Measurements from ENCODE around the gene CFAP74. TPM values are rescaled to one million over a fixed set of nuclear protein-coding genes. Genes with fewer than 3 reads are reported as not detected.
"Not testable (repeated sequence)": the region's sequence is repeated elsewhere in the genome, so short reads cannot be mapped to it uniquely, and the experiment has no call there.

Gene CFAP74
- total RNA-seq, 1 donor from 2014 or later: under 0.01 TPM

DNA sequence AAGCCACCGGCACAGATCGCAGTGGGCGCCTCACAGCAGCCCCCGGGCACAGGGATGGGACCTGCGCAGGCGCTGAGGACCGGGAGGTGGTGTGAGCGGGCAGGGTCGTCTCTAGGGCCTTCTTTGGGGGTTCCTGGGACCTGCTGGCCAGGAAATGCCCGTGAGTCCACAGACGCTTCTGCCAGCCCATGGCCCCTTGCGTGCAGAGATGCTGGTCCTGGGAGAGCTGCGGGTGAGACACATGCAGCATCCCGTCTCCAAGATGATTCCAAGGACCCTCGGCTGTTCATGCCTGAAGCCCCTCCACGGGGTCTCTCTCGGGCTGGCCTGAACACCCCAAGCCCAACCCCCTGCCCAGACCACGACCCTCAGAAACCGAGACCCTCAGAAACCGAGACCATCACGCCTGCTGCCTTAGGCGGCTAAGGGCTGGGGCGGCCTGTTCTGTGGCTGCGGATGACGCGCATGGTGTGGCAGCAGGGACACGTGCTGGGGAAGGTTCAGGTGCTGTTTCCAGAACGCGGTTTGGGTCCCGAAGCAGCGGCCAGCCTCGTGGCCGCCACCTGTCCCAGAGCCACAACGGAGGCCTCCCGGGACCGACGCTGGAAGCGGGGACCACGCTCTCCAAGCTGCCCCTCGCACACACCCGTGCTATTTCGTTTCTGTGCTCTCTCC is 23.0 kb downstream of the CFAP74 start:
- no peaks in the 10 kb centered on the region for H3K4me1 ChIP-seq (ENCODE audit: control insufficient read depth in 3 of 3, insufficient read depth in 3 of 3, low read length in 3 of 3)

GRCh38 chr1:1979482-1980165 is 24.0 kb downstream of the CFAP74 start:
- Histone ChIP-seq H3K9me3 (ENCODE audit: control insufficient read depth in 3 of 3, low read length in 3 of 3) (no peaks in the 10 kb centered on the region), H3K27ac (ENCODE audit: low read depth, low read length) (no peak overlapping the region), H3K36me3 (ENCODE audit: control insufficient read depth in 3 of 3, insufficient read depth in 3 of 3, low read length in 3 of 3) (no peaks in the 10 kb centered on the region), H3K9ac (ENCODE audit: low read depth in 1 of 3, low read length in 3 of 3) (no peak overlapping the region), H3K4me3 (ENCODE audit: low read length in 3 of 3) (no peak overlapping the region), H3K27me3 (ENCODE audit: control insufficient read depth in 3 of 3, insufficient read depth in 3 of 3, low read length in 3 of 3) (peaks cover 14 to 35% (median 28%) of the 10 kb centered on the region in 3 donors), H3K4me1 (ENCODE audit: control insufficient read depth in 3 of 3, insufficient read depth in 3 of 3, low read length in 3 of 3) (no peaks in the 10 kb centered on the region)

More for the DNA sequence above, 23.0 kb downstream of the CFAP74 start:
- no peak overlapping the region for H3K27ac ChIP-seq (ENCODE audit: low read depth, low read length)
- H3K9me3 ChIP-seq (ENCODE audit: control insufficient read depth in 3 of 3, low read length in 3 of 3): no peaks in the 10 kb centered on the region
- no peaks in the 10 kb centered on the region for H3K36me3 ChIP-seq (ENCODE audit: control insufficient read depth in 3 of 3, insufficient read depth in 3 of 3, low read length in 3 of 3)
- no peak overlapping the region for H3K4me3 ChIP-seq (ENCODE audit: low read length in 3 of 3)
- peaks cover 12 to 35% (median 23%) of the 10 kb centered on the region in 3 donors for H3K27me3 ChIP-seq (ENCODE audit: control insufficient read depth in 3 of 3, insufficient read depth in 3 of 3, low read length in 3 of 3)
- H3K9ac ChIP-seq (ENCODE audit: low read depth in 1 of 3, low read length in 3 of 3): no peak overlapping the region

DNA sequence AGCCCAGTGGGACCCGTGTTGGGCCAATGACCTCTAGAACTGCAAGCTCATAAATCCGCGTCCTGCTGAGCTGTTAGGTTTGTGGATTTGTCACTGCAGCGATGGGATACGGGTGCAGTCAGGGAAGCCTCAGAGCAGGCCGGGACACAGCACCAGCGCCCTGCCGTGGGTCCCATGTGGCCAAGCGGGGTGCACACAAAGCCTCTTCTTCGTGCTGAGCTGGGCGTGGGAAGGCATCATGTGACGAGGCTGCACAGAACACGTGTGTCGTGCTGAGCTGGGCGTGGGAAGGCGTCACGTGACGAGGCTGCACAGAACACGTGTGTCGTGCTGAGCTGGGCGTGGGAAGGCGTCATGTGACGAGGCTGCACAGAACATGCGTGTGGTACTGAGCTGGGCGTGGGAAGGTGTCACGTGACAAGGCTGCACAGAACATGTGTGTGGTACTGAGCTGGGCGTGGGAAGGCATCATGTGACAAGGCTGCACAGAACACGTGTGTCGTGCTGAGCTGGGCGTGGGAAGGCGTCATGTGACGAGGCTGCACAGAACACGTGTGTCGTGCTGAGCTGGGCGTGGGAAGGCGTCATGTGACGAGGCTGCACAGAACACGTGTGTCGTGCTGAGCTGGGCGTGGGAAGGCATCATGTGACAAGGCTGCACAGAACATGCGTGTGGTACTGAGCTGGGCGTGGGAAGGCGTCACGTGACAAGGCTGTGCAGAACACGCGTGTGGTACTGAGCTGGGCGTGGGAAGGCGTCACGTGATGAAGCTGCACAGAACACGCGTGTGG is 24.7 kb downstream of the CFAP74 start:
- H3K4me1 ChIP-seq (ENCODE audit: control insufficient read depth in 3 of 3, insufficient read depth in 3 of 3, low read length in 3 of 3); H3K9ac ChIP-seq (ENCODE audit: low read depth in 1 of 3, low read length in 3 of 3); H3K27ac ChIP-seq (ENCODE audit: low read depth, low read length); H3K9me3 ChIP-seq (ENCODE audit: control insufficient read depth in 3 of 3, low read length in 3 of 3); H3K36me3 ChIP-seq (ENCODE audit: control insufficient read depth in 3 of 3, insufficient read depth in 3 of 3, low read length in 3 of 3); H3K4me3 ChIP-seq (ENCODE audit: low read length in 3 of 3): not testable (repeated sequence)
- peaks cover 21 to 38% (median 35%) of the 10 kb centered on the region in 3 donors for H3K27me3 ChIP-seq (ENCODE audit: control insufficient read depth in 3 of 3, insufficient read depth in 3 of 3, low read length in 3 of 3)

GRCh38 chr1:1978108-1978507 is 25.5 kb downstream of the CFAP74 start:
- H3K9ac ChIP-seq (ENCODE audit: low read depth in 1 of 3, low read length in 3 of 3): no peak overlapping the region
- no peaks in the 10 kb centered on the region for H3K36me3 ChIP-seq (ENCODE audit: control insufficient read depth in 3 of 3, insufficient read depth in 3 of 3, low read length in 3 of 3)
- peaks cover 25 to 45% (median 41%) of the 10 kb centered on the region in 3 donors for H3K27me3 ChIP-seq (ENCODE audit: control insufficient read depth in 3 of 3, insufficient read depth in 3 of 3, low read length in 3 of 3)
- no peak overlapping the region for H3K27ac ChIP-seq (ENCODE audit: low read depth, low read length)
- H3K9me3 ChIP-seq (ENCODE audit: control insufficient read depth in 3 of 3, low read length in 3 of 3): no peaks in the 10 kb centered on the region
- no peak overlapping the region for H3K4me3 ChIP-seq (ENCODE audit: low read length in 3 of 3)
- H3K4me1 ChIP-seq (ENCODE audit: control insufficient read depth in 3 of 3, insufficient read depth in 3 of 3, low read length in 3 of 3): no peaks in the 10 kb centered on the region

DNA sequence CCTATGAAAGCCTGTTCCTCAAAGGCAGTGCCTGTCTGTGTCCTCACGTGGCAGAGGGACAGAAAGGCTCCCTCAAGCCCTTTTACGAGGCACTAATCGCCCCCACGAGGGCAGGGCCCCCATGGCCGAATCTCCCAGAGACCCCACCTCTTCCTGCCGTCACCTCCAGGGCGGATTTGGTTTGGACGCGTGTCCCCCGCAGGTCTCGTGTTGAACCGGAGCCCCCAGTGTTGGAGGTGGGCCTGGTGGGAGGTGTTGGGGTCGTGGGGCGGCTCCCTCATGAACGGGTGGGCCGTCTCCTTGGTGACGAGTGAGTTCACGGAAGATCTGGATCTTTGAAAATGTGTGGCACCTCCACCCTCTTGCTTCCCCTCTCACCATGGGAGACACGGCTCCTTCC is 27.6 kb downstream of the CFAP74 start:
- Histone ChIP-seq H3K27ac (ENCODE audit: low read depth, low read length) (no peak overlapping the region), H3K9me3 (ENCODE audit: control insufficient read depth in 3 of 3, low read length in 3 of 3) (no peaks in the 10 kb centered on the region), H3K27me3 (ENCODE audit: control insufficient read depth in 3 of 3, insufficient read depth in 3 of 3, low read length in 3 of 3) (peaks cover 30 to 58% (median 52%) of the 10 kb centered on the region in 3 donors), H3K4me3 (ENCODE audit: low read length in 3 of 3) (no peak overlapping the region), H3K9ac (ENCODE audit: low read depth in 1 of 3, low read length in 3 of 3) (no peak overlapping the region), H3K36me3 (ENCODE audit: control insufficient read depth in 3 of 3, insufficient read depth in 3 of 3, low read length in 3 of 3) (no peaks in the 10 kb centered on the region), H3K4me1 (ENCODE audit: control insufficient read depth in 3 of 3, insufficient read depth in 3 of 3, low read length in 3 of 3) (no peaks in the 10 kb centered on the region)

DNA sequence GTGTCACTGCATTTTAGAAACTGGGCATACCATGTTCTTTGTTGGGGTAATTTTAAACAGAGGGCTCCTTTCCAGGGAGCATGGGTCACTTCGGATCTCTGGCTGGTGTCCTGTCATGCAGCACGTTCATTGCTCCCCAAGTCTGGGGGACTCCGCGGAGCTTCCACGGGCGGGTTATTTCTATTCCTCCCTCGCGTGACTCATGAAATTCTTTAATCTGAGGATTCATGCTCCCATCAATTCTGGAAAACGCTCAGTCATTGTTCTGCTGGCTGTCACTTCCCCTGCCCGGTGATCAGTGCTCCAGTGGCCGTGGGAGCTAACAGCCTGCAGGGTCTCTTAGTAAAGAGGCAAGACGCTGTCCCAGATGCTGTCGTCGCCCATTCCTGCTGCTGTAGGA is 28.1 kb downstream of the CFAP74 start:
- peaks cover 30 to 62% (median 57%) of the 10 kb centered on the region in 3 donors for H3K27me3 ChIP-seq (ENCODE audit: control insufficient read depth in 3 of 3, insufficient read depth in 3 of 3, low read length in 3 of 3)

GRCh38 chr1:1974834-1975233 is 28.8 kb downstream of the CFAP74 start:
- H3K4me1 ChIP-seq (ENCODE audit: control insufficient read depth in 3 of 3, insufficient read depth in 3 of 3, low read length in 3 of 3): no peaks in the 10 kb centered on the region
- H3K27me3 ChIP-seq (ENCODE audit: control insufficient read depth in 3 of 3, insufficient read depth in 3 of 3, low read length in 3 of 3): peaks cover 30 to 62% (median 57%) of the 10 kb centered on the region in 3 donors
- H3K4me3 ChIP-seq (ENCODE audit: low read length in 3 of 3): no peak overlapping the region
- no peaks in the 10 kb centered on the region for H3K9me3 ChIP-seq (ENCODE audit: control insufficient read depth in 3 of 3, low read length in 3 of 3)
- no peak overlapping the region for H3K9ac ChIP-seq (ENCODE audit: low read depth in 1 of 3, low read length in 3 of 3)
- H3K36me3 ChIP-seq (ENCODE audit: control insufficient read depth in 3 of 3, insufficient read depth in 3 of 3, low read length in 3 of 3): no peaks in the 10 kb centered on the region
- no peak overlapping the region for H3K27ac ChIP-seq (ENCODE audit: low read depth, low read length)

More for the DNA sequence above, 28.1 kb downstream of the CFAP74 start:
- Histone ChIP-seq H3K9ac (ENCODE audit: low read depth in 1 of 3, low read length in 3 of 3) (no peak overlapping the region), H3K27ac (ENCODE audit: low read depth, low read length) (no peak overlapping the region), H3K4me3 (ENCODE audit: low read length in 3 of 3) (no peak overlapping the region), H3K9me3 (ENCODE audit: control insufficient read depth in 3 of 3, low read length in 3 of 3) (no peaks in the 10 kb centered on the region), H3K36me3 (ENCODE audit: control insufficient read depth in 3 of 3, insufficient read depth in 3 of 3, low read length in 3 of 3) (no peaks in the 10 kb centered on the region), H3K4me1 (ENCODE audit: control insufficient read depth in 3 of 3, insufficient read depth in 3 of 3, low read length in 3 of 3) (no peaks in the 10 kb centered on the region)

DNA sequence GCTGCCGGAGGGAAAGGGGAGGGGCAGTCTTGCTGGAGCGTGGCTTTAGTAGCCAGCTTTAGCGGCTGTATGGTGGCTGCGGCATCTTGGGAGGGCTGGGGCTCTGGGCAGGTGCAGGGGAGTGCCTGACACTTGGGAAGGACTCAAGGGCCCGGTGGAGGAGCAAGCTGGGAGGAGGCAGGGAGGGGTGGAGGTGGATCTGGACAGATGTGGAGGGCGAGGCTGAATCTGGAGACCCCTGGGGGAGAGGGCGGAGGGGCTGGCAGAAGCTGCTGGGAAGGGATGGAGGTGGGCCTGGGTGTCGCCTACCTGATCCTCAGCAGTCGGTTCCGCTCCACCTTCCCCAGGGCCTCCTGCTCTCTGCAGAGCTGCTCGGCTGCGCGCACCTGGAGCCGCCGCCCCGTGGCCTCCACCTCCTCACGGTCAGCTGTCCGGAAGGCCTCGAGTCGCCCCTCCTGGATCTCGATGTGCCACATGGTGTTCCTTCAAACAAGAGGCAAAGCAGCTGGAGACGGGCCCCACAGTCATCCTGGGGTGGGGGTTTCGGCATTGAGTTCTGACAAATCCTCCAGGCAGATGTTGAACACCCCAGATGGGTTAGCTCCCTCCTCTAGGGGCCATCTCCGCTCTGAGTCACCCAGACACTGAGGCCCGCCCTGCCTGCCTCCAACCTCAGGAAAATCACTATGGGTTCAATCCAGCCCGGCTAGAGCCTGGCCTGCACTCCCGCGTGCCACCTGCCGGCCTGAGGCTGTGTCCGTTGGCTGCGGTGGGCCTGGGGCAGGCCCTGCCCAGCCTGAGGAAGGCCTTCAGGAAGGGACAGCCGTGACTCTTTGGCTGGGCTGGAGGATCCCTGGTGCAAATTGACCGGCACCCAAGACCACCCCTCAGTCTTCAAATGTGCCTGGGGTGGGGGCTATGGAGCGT is 29.6 kb downstream of the CFAP74 start:
- Histone ChIP-seq H3K9ac (ENCODE audit: low read depth in 1 of 3, low read length in 3 of 3) (no peak overlapping the region), H3K27ac (ENCODE audit: low read depth, low read length) (no peak overlapping the region), H3K4me3 (ENCODE audit: low read length in 3 of 3) (no peak overlapping the region), H3K36me3 (ENCODE audit: control insufficient read depth in 3 of 3, insufficient read depth in 3 of 3, low read length in 3 of 3) (no peaks in the 10 kb centered on the region), H3K27me3 (ENCODE audit: control insufficient read depth in 3 of 3, insufficient read depth in 3 of 3, low read length in 3 of 3) (peaks cover 30 to 62% (median 60%) of the 10 kb centered on the region in 3 donors), H3K4me1 (ENCODE audit: control insufficient read depth in 3 of 3, insufficient read depth in 3 of 3, low read length in 3 of 3) (no peaks in the 10 kb centered on the region), H3K9me3 (ENCODE audit: control insufficient read depth in 3 of 3, low read length in 3 of 3) (no peaks in the 10 kb centered on the region)

DNA sequence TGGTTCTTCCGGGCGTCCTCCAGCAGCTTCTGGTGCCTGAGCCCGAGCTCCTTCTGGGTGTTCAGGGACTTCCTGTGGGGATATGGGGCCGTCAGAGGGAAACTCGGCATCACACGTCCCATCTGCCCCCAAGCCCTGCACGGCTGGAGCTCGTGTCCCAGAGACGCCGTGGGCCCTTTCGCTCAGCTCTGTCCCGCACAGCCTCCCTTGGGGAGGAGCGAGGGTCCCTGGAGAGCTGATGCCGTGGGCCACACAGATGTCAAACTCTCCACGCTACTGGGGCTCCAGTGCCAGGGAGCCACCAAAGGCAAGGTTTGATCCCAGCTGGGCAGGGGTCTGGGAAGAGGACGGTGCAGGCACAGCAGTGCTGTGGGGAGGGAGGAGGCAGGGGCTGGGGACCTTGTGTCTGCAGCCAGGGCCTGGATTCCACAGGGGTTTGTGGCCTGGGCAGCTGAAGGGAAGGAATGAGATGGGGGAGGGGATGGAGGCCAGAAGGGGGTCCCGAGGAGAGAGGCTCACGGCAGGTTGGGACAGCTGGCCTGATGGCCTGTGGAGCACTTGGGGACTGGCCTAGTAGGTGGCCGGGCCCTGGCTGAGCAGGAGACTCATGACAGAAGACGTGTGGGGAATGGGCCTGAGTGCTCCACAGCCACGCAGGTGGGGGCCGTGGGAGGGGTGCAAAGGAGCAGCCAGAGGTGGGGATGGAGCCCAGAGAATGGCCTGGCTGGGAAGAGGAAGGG is 30.4 kb downstream of the CFAP74 start:
- no peak overlapping the region for H3K9ac ChIP-seq (ENCODE audit: low read depth in 1 of 3, low read length in 3 of 3)
- no peaks in the 10 kb centered on the region for H3K9me3 ChIP-seq (ENCODE audit: control insufficient read depth in 3 of 3, low read length in 3 of 3)
- H3K4me1 ChIP-seq (ENCODE audit: control insufficient read depth in 3 of 3, insufficient read depth in 3 of 3, low read length in 3 of 3): no peaks in the 10 kb centered on the region
- H3K27ac ChIP-seq (ENCODE audit: low read depth, low read length): no peak overlapping the region
- H3K27me3 ChIP-seq (ENCODE audit: control insufficient read depth in 3 of 3, insufficient read depth in 3 of 3, low read length in 3 of 3): peaks cover 28 to 70% (median 63%) of the 10 kb centered on the region in 3 donors
- H3K4me3 ChIP-seq (ENCODE audit: low read length in 3 of 3): no peak overlapping the region
- no peaks in the 10 kb centered on the region for H3K36me3 ChIP-seq (ENCODE audit: control insufficient read depth in 3 of 3, insufficient read depth in 3 of 3, low read length in 3 of 3)
